DMS153 (cell line): ENCODE measurements around the gene VDAC2.

Experiments
- DNase-seq: peaks from one replicate; lab custom pipeline; 2025; lab: John Stamatoyannopoulos, UW

VDAC2 gene

GRCh38 chr10:75230600-75231038, 20.0 kb downstream of the VDAC2 start:
- peak; percentile 66 for DNase-seq

GRCh38 chr10:75231672-75232581, 21.3 kb downstream of the VDAC2 start:
- no peak for DNase-seq

GRCh38 chr10:75233444-75234016, 22.9 kb downstream of the VDAC2 start:
- no peak for DNase-seq

GRCh38 chr10:75234017-75234682, 23.6 kb downstream of the VDAC2 start:
- DNase-seq: peak; percentile 86

- no peak for DNase-seq
These were observed 24.2 kb downstream of the VDAC2 start for GRCh38 chr10:75234683-75235374.

- DNase-seq: peak; percentile 90
These were observed 25.0 kb downstream of the VDAC2 start, which contains the start of gene COMTD1 for GRCh38 chr10:75235375-75236177. Gene COMTD1 (minus strand): TSS chr10:75235957. CDS start chr10:75235928, 29 bp downstream.

- DNase-seq: peak; percentile 13
These were observed 25.7 kb downstream of the VDAC2 start for GRCh38 chr10:75236178-75236825.

GRCh38 chr10:75238182-75239095, 27.8 kb downstream of the VDAC2 start:
- DNase-seq: no peak

GRCh38 chr10:75239096-75239790, 28.6 kb downstream of the VDAC2 start:
- DNase-seq: no peak

GRCh38 chr10:75240329-75241076, 29.9 kb downstream of the VDAC2 start:
- DNase-seq: no peak

- DNase-seq: no peak
These were observed 32.8 kb downstream of the VDAC2 start for GRCh38 chr10:75243426-75243825.

- DNase-seq: no peak
These were observed 34.1 kb downstream of the VDAC2 start for GRCh38 chr10:75244487-75245353.

- DNase-seq: no peak
These were observed 35.0 kb downstream of the VDAC2 start for GRCh38 chr10:75245354-75246250.

- DNase-seq: no peak
These were observed 35.9 kb downstream of the VDAC2 start for GRCh38 chr10:75246506-75246905.

GRCh38 chr10:75247797-75248196, 37.2 kb downstream of the VDAC2 start:
- DNase-seq: no peak

GRCh38 chr10:75250934-75251333, 40.3 kb downstream of the VDAC2 start:
- no peak for DNase-seq
